Embryonic facial prominence (tissue), 1 donor: ENCODE data around the gene VWA3A.
A peak's percentile ranks its signal among the peaks of the same experiment; 100 is the strongest.

ENCODE experiments used
- DNase-seq: peaks from one replicate; pipeline ENCODE4 v3.0.0-alpha.2; 2016; ENCODE audit errors: extremely low spot score

The VWA3A gene

DNA sequence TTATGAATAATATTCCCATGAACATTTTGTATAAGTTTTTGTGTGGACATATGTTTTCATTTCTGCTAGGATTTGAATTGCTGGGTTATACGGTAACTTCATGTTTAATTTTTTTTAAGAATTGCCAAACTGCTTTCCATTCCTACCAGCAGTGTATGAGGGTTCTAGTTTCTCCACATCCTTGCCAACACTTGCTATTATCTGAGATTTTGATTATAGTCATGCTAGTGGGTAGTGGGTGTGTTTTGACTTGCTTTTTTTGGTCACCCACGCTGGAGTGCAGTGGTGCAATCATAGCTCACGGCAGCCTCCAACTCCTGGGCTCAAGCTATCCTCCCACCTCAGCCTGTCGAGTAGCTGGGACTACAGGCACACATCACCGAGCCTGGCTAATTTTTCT lies 110.8 kb downstream of the VWA3A start:
- no peak for DNase-seq

DNA sequence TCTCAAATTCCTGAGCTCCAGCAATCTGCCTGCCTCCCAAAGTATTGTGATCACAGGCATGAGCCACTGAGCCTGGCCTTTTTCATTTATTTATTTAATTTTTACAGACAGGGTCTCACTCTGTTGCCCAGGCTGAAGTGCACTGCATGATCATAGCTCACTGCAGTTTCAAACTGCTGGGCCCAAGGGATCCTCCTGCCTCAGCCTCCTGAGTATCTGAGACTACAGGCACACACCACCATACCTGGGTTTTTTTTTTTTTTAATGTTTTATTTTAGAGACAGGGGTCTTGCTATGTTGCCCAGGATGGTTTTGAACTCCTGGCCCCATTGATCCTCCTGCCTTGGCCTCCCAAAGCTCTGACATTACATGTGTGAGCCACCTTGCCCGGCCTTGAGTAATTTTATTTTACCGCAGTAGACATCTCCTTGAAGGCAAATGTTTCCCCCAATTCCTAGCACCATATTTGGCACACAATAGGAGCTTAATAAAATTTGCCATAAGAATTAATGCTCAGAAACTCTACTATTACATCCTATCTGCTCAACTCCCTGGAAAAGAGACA lies 111.8 kb downstream of the VWA3A start:
- DNase-seq: no peak

DNA sequence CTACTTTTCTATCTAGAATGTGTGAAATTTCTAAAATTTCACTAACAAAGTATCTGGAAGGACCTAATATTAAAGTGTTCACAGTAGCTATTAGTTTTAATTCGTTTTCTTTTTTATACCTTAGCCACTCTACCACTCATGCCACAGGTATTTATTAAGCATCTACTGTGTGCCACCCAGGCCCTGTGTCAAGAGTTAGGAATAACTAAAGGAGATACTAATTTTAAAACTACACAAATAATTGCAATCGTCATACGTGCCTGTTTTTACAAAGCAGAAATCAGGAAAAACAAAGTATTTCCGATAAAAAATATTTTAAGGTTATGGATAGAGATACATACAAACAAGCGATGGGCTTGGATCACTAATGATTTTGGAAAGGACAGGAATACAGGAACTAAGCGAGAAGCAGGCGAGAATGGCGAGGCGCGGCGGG lies 113.3 kb downstream of the VWA3A start:
- DNase-seq: no peak

DNA sequence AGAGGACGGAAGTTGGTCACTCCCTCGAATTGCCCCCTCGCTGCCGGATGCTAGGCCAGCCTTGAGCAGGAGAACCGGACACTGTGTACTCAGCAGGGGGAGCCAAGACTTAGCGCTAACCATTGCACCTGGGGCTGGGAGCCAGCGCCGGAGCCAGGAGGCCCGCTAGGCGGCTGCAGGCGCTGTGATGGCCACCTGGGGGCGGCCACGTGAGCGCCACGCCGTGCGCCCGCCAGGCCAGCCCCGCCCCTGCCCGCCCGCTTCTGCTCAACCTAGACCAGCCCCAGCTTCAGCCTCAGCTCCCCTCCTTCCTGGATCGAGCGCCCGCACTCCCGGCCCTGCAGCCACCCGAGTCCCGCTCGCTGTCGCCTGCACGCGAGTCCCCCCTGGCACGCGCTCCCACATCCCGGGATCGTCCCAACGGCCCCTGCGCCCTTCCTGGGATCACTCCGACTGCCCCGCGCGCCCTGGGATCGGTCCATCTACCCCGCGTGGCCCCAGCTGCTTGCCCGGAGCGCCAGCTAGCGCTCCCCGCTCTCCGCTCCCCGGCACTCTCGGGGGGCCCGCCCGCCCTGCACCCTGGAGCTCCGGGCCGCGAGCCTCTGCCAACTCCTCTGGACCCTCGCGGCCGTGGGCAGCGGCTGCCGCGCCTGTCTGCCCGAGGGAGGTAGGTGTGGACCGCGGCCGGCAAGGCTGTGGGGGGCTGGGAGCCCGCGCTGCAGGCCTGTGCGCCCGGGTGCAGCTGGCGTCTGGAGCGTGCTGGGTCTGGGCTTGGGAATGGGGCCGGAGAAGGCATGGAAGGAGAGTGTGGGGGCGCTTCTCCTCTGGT lies 113.9 kb downstream of the VWA3A start, which contains the start of gene EEF2K:
EEF2K (plus strand) TSS at position 266 of the 829 bp plus-strand sequence. CDS start 19,452 bp downstream, outside the sequence.
- DNase-seq: peak; percentile 67
